AG10803 (cell line): Measurements from ENCODE around the gene ITGAE.

Experiments
- DNase-seq: peaks from one replicate; pipeline ENCODE4 v3.0.0; 2010; ENCODE audit warnings: low read depth
- H3K4me3 ChIP-seq: 2 replicates; pipeline ENCODE4 v1.5.1; 2011; ENCODE audit warnings: mild to moderate bottlenecking, low read length, control low read depth
- CTCF ChIP-seq: conservative IDR thresholded peaks from 2 replicates; pipeline ENCODE4 v1.5.1; 2011; ENCODE audit warnings: mild to moderate bottlenecking, low read length, control low read depth, inconsistent platforms

ITGAE gene

GRCh38 chr17:3777366-3778120, 23.4 kb downstream of the ITGAE start:
- no peak for TF ChIP-seq CTCF
- H3K4me3 ChIP-seq, result no peak overlapping the region
- DNase-seq, result no peak

GRCh38 chr17:3773966-3774365, 27.0 kb downstream of the ITGAE start:
- no peak for DNase-seq
- H3K4me3 ChIP-seq, result no peak overlapping the region
- no peak for TF ChIP-seq CTCF

GRCh38 chr17:3773511-3773910, 27.5 kb downstream of the ITGAE start:
- TF ChIP-seq CTCF, result no peak
- no peak overlapping the region for H3K4me3 ChIP-seq
- DNase-seq, result peak; percentile 42

- H3K4me3 ChIP-seq, result no peak overlapping the region
- TF ChIP-seq CTCF, result no peak
- DNase-seq, result no peak
These were observed 28.2 kb downstream of the ITGAE start for GRCh38 chr17:3772764-3773163.

- DNase-seq, result no peak
- no peak for TF ChIP-seq CTCF
- no peak overlapping the region for H3K4me3 ChIP-seq
These were observed 29.8 kb downstream of the ITGAE start for GRCh38 chr17:3771140-3771539.

GRCh38 chr17:3770466-3770865, 30.5 kb downstream of the ITGAE start:
- no peak overlapping the region for H3K4me3 ChIP-seq
- TF ChIP-seq CTCF, result no peak
- DNase-seq, result no peak

- TF ChIP-seq CTCF, result no peak
- DNase-seq, result no peak
- H3K4me3 ChIP-seq, result no peak overlapping the region
These were observed 32.2 kb downstream of the ITGAE start for GRCh38 chr17:3768769-3769168.
